Sigmoid colon (tissue), 7 donors: ENCODE data around the gene CGB2. TPM values are rescaled to one million over a fixed set of nuclear protein-coding genes. Genes with fewer than 3 reads are reported as not detected.
"Not testable (repeated sequence)": the region's sequence is repeated elsewhere in the genome, so short reads cannot be mapped to it uniquely, and the experiment has no call there.

ENCODE experiments used
- DNase-seq: peaks from one replicate; pipeline ENCODE4 v3.0.0-alpha.2; 2019
- H3K27ac ChIP-seq, 4 donors: fragments of 200-600 bp; sonication (generic); one replicate each; pipeline ENCODE4 v1.5.1; 2016 to 2019; ENCODE audit warnings: mild to moderate bottlenecking in 1 of 4
- H3K27me3 ChIP-seq, 3 donors: fragments of 200-600 bp; sonication (generic); one replicate each; pipeline ENCODE4 v1.5.1; 2019; ENCODE audit warnings: mild to moderate bottlenecking in 1 of 3
- H3K36me3 ChIP-seq, 4 donors: fragments of 200-600 bp; sonication (generic); one replicate each; pipeline ENCODE4 v1.5.1; 2016 to 2019
- H3K4me1 ChIP-seq, 4 donors: fragments of 200-600 bp; sonication (generic); one replicate each; pipeline ENCODE4 v1.5.1; 2017 to 2019
- H3K4me3 ChIP-seq, 4 donors: fragments of 200-600 bp; sonication (generic); one replicate each; pipeline ENCODE4 v1.5.1; 2017 to 2019; ENCODE audit warnings: mild to moderate bottlenecking in 2 of 4, moderate library complexity in 1 of 4
- H3K9me3 ChIP-seq, 4 donors: fragments of 200-600 bp in 3 of 4; sonication (generic) in 3 of 4; one replicate each; pipeline versions ENCODE4 v1.5.1 to v1.6.1; 2013 to 2019
- EP300 ChIP-seq, 4 donors: sonication (generic); formaldehyde crosslinking; IDR thresholded peaks; one replicate each; pipeline ENCODE4 v1.6.1; 2017; ENCODE audit warnings: antibody characterized with exemption in 4 of 4
- WGBS, 2 donors: extraction: QIAGEN DNeasy Blood & Tissue Kit; methylation state at CpG; one replicate each; pipeline ENCODE4 v1.1.7; 2013; 5-methylcytosine and 5-hydroxymethylcytosine counted together
- intact Hi-C: fragments of 100-400 bp; cut with DNase I; formaldehyde crosslinking; loops from one replicate; pipeline ENCODE4 v1.15.1; 2023
- polyA plus RNA-seq, 3 donors: library from polyadenylated mRNA; stranded (reverse); fragments of 200-250 nt; gene quantifications; one replicate each; pipeline ENCODE4 v1.2.3, GENCODE V29; 2013
- total RNA-seq, 4 donors: library from RNA; depleted of rRNA; stranded (reverse); fragments of >200 nt; gene quantifications; one replicate each; pipeline ENCODE4 v1.1.0, GENCODE V29; 2016
- TF ChIP-seq, protein P1 (sequence below), 4 experiments: fragments of 450-650 bp in 3 of 4; fragments of 200-600 bp in 1 of 4; IDR thresholded peaks; one replicate each; pipeline ENCODE4 v1.5.1; 2016 to 2019; ENCODE audit warnings: antibody characterized with exemption in 4 of 4, mild to moderate bottlenecking in 3 of 4, moderate library complexity in 2 of 4
- donor health status: healthy with polysubstance abuse.
- donor health status: Bipolar disorder and iron deficiency.
- donor health status: healthy.

The CGB2 gene
- total and polyA plus RNA-seq, 7 donors = 3.0 TPM; not detected in 6

GRCh38 chr19:49030323-49030722 is 1.4 kb upstream of the CGB2 start:
- H3K4me3 ChIP-seq, intact Hi-C loops, H3K27ac ChIP-seq, H3K36me3 ChIP-seq, H3K27me3 ChIP-seq, DNase-seq, H3K4me1 ChIP-seq, H3K9me3 ChIP-seq: not testable (repeated sequence)
- WGBS, 2 donors = 87 to 92% methylated on average over 5 of the region's 8 CpGs

DNA sequence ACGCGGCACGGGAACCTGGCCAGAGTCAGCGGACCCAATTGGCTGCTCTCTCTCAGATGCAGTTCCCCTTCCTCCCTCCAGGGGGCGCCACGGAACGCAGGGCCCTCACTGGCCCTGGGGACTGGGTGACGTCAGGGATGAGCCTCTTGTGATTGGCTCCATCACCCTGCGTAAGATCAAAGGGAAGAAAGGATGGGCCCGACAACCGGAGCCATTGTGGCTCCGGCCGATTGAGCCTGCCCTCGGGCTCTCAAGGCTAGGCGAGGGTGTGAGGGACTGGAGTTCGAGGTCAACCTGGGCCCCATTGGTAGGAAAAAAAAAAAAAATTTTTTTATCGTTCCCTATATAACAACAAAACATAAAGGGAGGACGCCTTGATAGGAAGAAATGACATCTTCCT is 5.1 kb downstream of the CGB2 start, which contains the start of gene CGB1:
TSS of gene CGB1 (minus strand) at position 81 of the 400 bp plus-strand sequence. CDS start 184 bp downstream, outside the sequence.
- intact Hi-C loops, H3K36me3 ChIP-seq, H3K27ac ChIP-seq, H3K27me3 ChIP-seq, H3K9me3 ChIP-seq, H3K4me1 ChIP-seq, DNase-seq, H3K4me3 ChIP-seq: not testable (repeated sequence)
- WGBS, 2 donors = 51 to 57% methylated on average over 18 of the region's 18 CpGs

DNA sequence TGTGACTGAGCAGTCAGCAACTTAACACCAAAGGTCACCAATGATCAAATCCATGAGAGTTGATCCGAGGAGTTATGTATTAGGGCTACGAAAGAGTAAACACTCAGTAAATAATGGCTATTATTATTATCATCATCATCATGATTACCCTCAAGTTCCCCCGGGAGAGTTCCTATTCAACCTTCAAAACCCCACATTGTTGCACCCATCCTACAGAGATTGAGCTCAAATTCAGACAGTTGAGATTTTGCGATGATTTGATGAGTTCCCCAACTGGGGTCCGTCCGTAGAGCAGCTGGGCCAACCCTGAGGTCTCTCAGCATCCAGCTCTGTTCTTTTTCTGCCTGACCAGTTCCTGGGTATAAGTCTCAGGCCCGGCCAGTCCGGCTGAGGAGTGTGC is 6.4 kb downstream of the CGB2 start:
- H3K27ac ChIP-seq, H3K27me3 ChIP-seq, DNase-seq, H3K36me3 ChIP-seq, H3K4me1 ChIP-seq, H3K9me3 ChIP-seq, H3K4me3 ChIP-seq, intact Hi-C loops: not testable (repeated sequence)
- WGBS, 2 donors = 85 to 88% methylated on average over 7 to 8 of the region's 8 CpGs

GRCh38 chr19:49038557-49039276 is 7.0 kb downstream of the CGB2 start:
- H3K36me3 ChIP-seq, DNase-seq, H3K9me3 ChIP-seq, H3K27me3 ChIP-seq, intact Hi-C loops, H3K4me3 ChIP-seq, H3K4me1 ChIP-seq, H3K27ac ChIP-seq: not testable (repeated sequence)
- WGBS, 2 donors = 85 to 88% methylated on average over 26 of the region's 26 CpGs

DNA sequence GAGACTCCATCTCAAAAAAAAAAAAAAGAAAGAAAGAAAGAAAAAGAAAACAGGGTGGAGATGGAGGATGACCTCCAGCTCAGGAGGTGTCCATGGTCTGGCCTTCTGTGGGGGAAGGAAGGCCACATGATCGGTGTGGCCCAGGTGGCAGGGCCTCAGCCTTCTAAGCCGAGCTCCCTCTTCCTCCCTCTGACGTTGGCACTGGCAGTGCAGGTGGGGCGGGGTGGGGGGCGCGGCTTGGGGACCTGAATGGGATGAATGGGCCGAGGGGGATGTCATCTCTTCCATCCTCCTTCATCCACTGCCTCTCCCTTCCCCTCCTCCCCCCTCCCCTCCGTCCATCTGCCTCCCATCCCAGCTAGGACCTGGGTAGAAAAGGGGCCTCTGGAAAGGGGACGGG is 8.0 kb downstream of the CGB2 start:
- H3K4me1 ChIP-seq, H3K9me3 ChIP-seq, H3K27me3 ChIP-seq, H3K4me3 ChIP-seq, intact Hi-C loops, DNase-seq, H3K36me3 ChIP-seq, H3K27ac ChIP-seq: not testable (repeated sequence)
- 53 to 59% methylated on average over 9 of the region's 9 CpGs for WGBS, 2 donors

GRCh38 chr19:49042177-49042576 is 10.5 kb downstream of the CGB2 start:
- H3K27me3 ChIP-seq = no peaks in the 10 kb centered on the region
- H3K9me3 ChIP-seq = no peaks in the 10 kb centered on the region
- no peak for DNase-seq
- intact Hi-C loops = no loop called here
- no peaks in the 10 kb centered on the region for H3K36me3 ChIP-seq
- no peak for TF ChIP-seq EP300 (IDR thresholded peaks at IDR 0.05)
- TF ChIP-seq, protein P1, sequence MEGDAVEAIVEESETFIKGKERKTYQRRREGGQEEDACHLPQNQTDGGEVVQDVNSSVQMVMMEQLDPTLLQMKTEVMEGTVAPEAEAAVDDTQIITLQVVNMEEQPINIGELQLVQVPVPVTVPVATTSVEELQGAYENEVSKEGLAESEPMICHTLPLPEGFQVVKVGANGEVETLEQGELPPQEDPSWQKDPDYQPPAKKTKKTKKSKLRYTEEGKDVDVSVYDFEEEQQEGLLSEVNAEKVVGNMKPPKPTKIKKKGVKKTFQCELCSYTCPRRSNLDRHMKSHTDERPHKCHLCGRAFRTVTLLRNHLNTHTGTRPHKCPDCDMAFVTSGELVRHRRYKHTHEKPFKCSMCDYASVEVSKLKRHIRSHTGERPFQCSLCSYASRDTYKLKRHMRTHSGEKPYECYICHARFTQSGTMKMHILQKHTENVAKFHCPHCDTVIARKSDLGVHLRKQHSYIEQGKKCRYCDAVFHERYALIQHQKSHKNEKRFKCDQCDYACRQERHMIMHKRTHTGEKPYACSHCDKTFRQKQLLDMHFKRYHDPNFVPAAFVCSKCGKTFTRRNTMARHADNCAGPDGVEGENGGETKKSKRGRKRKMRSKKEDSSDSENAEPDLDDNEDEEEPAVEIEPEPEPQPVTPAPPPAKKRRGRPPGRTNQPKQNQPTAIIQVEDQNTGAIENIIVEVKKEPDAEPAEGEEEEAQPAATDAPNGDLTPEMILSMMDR (IDR thresholded peaks at IDR 0.05) = no peak
- 65 to 80% methylated on average over 17 of the region's 17 CpGs for WGBS, 2 donors
- no peaks in the 10 kb centered on the region for H3K4me1 ChIP-seq
- H3K27ac ChIP-seq = no peak overlapping the region
- no peak overlapping the region for H3K4me3 ChIP-seq

DNA sequence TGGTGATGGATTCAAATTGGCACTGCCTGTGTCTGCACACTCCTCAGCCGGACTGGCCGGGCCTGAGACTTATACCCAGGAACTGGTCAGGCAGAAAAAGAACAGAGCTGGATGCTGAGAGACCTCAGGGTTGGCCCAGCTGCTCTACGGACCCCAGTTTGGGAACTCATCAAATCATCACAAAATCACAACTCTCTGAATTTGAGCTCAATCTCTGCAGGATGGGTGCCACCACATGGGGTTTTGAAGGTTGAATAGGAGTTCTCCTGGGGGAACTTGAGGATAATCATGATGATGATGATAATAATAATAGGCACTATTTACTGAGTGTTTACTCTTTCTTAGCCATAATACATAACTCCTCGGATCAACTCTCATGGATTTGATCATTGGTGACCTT is 11.0 kb downstream of the CGB2 start:
- H3K4me3 ChIP-seq, H3K27me3 ChIP-seq, H3K27ac ChIP-seq, H3K9me3 ChIP-seq, H3K4me1 ChIP-seq, intact Hi-C loops, H3K36me3 ChIP-seq, DNase-seq: not testable (repeated sequence)
- WGBS, 2 donors = 87 to 92% methylated on average over 4 of the region's 4 CpGs

- 53 to 69% methylated on average over 15 of the region's 15 CpGs for WGBS, 2 donors
- H3K4me3 ChIP-seq, H3K4me1 ChIP-seq, H3K36me3 ChIP-seq, H3K27me3 ChIP-seq, H3K27ac ChIP-seq, DNase-seq, intact Hi-C loops, H3K9me3 ChIP-seq: not testable (repeated sequence)
Measured at GRCh38 chr19:49043548-49043947, 11.9 kb downstream of the CGB2 start, which contains the start of gene CGB5. TSS of gene CGB5 (plus strand) at chr19:49043848. CDS start at chr19:49044210, 362 bp downstream.

GRCh38 chr19:49049011-49049410 is 17.3 kb downstream of the CGB2 start, which contains the start of gene CGB8:
TSS of gene CGB8 (minus strand) at chr19:49049111. CDS start at chr19:49048739, 372 bp downstream.
- intact Hi-C loops, H3K4me3 ChIP-seq, H3K27ac ChIP-seq, H3K4me1 ChIP-seq, H3K9me3 ChIP-seq, DNase-seq, H3K36me3 ChIP-seq, H3K27me3 ChIP-seq: not testable (repeated sequence)
- 58 to 74% methylated on average over 11 to 12 of the region's 12 CpGs for WGBS, 2 donors

DNA sequence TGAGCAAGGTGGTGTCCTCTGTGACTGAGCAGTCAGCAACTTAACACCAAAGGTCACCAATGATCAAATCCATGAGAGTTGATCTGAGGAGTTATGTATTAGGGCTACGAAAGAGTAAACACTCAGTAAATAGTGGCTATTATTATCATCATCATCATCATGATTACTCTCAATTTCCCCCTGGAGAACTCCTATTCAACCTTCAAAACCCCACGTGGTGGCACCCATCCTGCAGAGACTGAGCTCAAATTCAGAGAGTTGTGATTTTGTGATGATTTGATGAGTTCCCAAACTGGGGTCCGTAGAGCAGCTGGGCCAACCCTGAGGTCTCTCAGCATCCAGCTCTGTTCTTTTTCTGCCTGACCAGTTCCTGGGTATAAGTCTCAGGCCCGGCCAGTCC is 18.1 kb downstream of the CGB2 start:
- not testable (repeated sequence) for H3K27ac ChIP-seq, H3K27me3 ChIP-seq, DNase-seq

GRCh38 chr19:49050376-49051033 is 18.8 kb downstream of the CGB2 start:
- H3K9me3 ChIP-seq, H3K27me3 ChIP-seq, H3K4me1 ChIP-seq, H3K27ac ChIP-seq, intact Hi-C loops, H3K36me3 ChIP-seq, H3K4me3 ChIP-seq, DNase-seq: not testable (repeated sequence)
- WGBS, 2 donors = 53 to 77% methylated on average over 24 of the region's 24 CpGs

More for the DNA sequence above, 18.1 kb downstream of the CGB2 start:
- H3K4me3 ChIP-seq, H3K9me3 ChIP-seq, intact Hi-C loops, H3K4me1 ChIP-seq, H3K36me3 ChIP-seq: not testable (repeated sequence)
- WGBS, 2 donors = 74 to 79% methylated on average over 3 of the region's 4 CpGs
